Measurements from ENCODE around the gene TFDP2.
"Not testable (repeated sequence)": the region's sequence is repeated elsewhere in the genome, so short reads cannot be mapped to it uniquely, and the experiment has no call there.

Gene TFDP2

GRCh38 chr3:141913150-141913811, 236.1 kb downstream of the TFDP2 start:
- no peaks in the 10 kb centered on the region for H4K20me1 ChIP-seq (ENCODE audit: insufficient read depth, low read length, poor library complexity, severe bottlenecking)
- H3K36me3 ChIP-seq (ENCODE audit: insufficient read depth, low read length): peaks cover 74% of the 10 kb centered on the region; the same call in 1 of the 2 replicates
- no peak overlapping the region for H3K9ac ChIP-seq (ENCODE audit: low read depth, low read length, poor library complexity, severe bottlenecking)
- no peak overlapping the region for H3K4me3 ChIP-seq (ENCODE audit: low read length, poor library complexity, severe bottlenecking)
- TF ChIP-seq CTCF (conservative IDR thresholded peaks at IDR 0.05; ENCODE audit: low read length): peak; percentile 86
- TF ChIP-seq EZH2phosphoT487 (IDR thresholded peaks at IDR 0.05; ENCODE audit: borderline replicate concordance): no peak
- no peak overlapping the region for H2AFZ ChIP-seq (ENCODE audit: low read length)
- H3K4me1 ChIP-seq (ENCODE audit: insufficient read depth, low read length, poor library complexity, severe bottlenecking): no peaks in the 10 kb centered on the region
- no peaks in the 10 kb centered on the region for H3F3A ChIP-seq (ENCODE audit: low read depth)
- no peaks in the 10 kb centered on the region for H3K9me3 ChIP-seq (ENCODE audit: insufficient read depth, low read depth, low read length)
- H3K27me3 ChIP-seq (ENCODE audit: insufficient read depth, low read length, poor library complexity, severe bottlenecking): no peaks in the 10 kb centered on the region
- H3K4me2 ChIP-seq (ENCODE audit: low read depth, low read length, poor library complexity, severe bottlenecking): no peak overlapping the region
- H3K9me2 ChIP-seq (replicated peaks; ENCODE audit: low read depth, low read length): no peaks in the 10 kb centered on the region
- H3K79me2 ChIP-seq (ENCODE audit: insufficient read depth, low read length): no peaks in the 10 kb centered on the region

GRCh38 chr3:141909986-141910385, 239.4 kb downstream of the TFDP2 start:
- not testable (repeated sequence) for H3K4me2 ChIP-seq (ENCODE audit: low read depth, low read length, poor library complexity, severe bottlenecking); H4K20me1 ChIP-seq (ENCODE audit: insufficient read depth, low read length, poor library complexity, severe bottlenecking); H3K9me2 ChIP-seq (replicated peaks; ENCODE audit: low read depth, low read length); H3K4me1 ChIP-seq (ENCODE audit: insufficient read depth, low read length, poor library complexity, severe bottlenecking); H3K9me3 ChIP-seq (ENCODE audit: insufficient read depth, low read depth, low read length); H3K4me3 ChIP-seq (ENCODE audit: low read length, poor library complexity, severe bottlenecking); H3F3A ChIP-seq (ENCODE audit: low read depth); H3K27me3 ChIP-seq (ENCODE audit: insufficient read depth, low read length, poor library complexity, severe bottlenecking); H3K9ac ChIP-seq (ENCODE audit: low read depth, low read length, poor library complexity, severe bottlenecking); H3K79me2 ChIP-seq (ENCODE audit: insufficient read depth, low read length); H2AFZ ChIP-seq (ENCODE audit: low read length)
- H3K36me3 ChIP-seq (ENCODE audit: insufficient read depth, low read length): peaks cover 75% of the 10 kb centered on the region; the same call in 1 of the 2 replicates

- Histone ChIP-seq H3K4me3 (ENCODE audit: low read length, poor library complexity, severe bottlenecking) (no peak overlapping the region), H3K9me2 (replicated peaks; ENCODE audit: low read depth, low read length) (no peaks in the 10 kb centered on the region), H3K9ac (ENCODE audit: low read depth, low read length, poor library complexity, severe bottlenecking) (no peak overlapping the region), H3K36me3 (ENCODE audit: insufficient read depth, low read length) (peaks cover 72% of the 10 kb centered on the region; the same call in 1 of the 2 replicates), H4K20me1 (ENCODE audit: insufficient read depth, low read length, poor library complexity, severe bottlenecking) (no peaks in the 10 kb centered on the region), H3K4me1 (ENCODE audit: insufficient read depth, low read length, poor library complexity, severe bottlenecking) (no peaks in the 10 kb centered on the region), H3K79me2 (ENCODE audit: insufficient read depth, low read length) (no peaks in the 10 kb centered on the region), H3K27me3 (ENCODE audit: insufficient read depth, low read length, poor library complexity, severe bottlenecking) (no peaks in the 10 kb centered on the region), H2AFZ (ENCODE audit: low read length) (no peak overlapping the region), H3K4me2 (ENCODE audit: low read depth, low read length, poor library complexity, severe bottlenecking) (no peak overlapping the region), H3K9me3 (ENCODE audit: insufficient read depth, low read depth, low read length) (no peaks in the 10 kb centered on the region), H3F3A (ENCODE audit: low read depth) (no peaks in the 10 kb centered on the region)
- TF ChIP-seq CTCF (conservative IDR thresholded peaks at IDR 0.05; ENCODE audit: low read length): no peak
- TF ChIP-seq EZH2phosphoT487 (IDR thresholded peaks at IDR 0.05; ENCODE audit: borderline replicate concordance): no peak
Observed at GRCh38 chr3:141909408-141909807, 239.9 kb downstream of the TFDP2 start.

GRCh38 chr3:141905129-141905528, 244.2 kb downstream of the TFDP2 start:
- Histone ChIP-seq H3K9me2 (replicated peaks; ENCODE audit: low read depth, low read length) (no peaks in the 10 kb centered on the region), H3K4me2 (ENCODE audit: low read depth, low read length, poor library complexity, severe bottlenecking) (no peak overlapping the region), H3K36me3 (ENCODE audit: insufficient read depth, low read length) (peaks cover 53% of the 10 kb centered on the region; the same call in 1 of the 2 replicates), H3F3A (ENCODE audit: low read depth) (no peaks in the 10 kb centered on the region), H4K20me1 (ENCODE audit: insufficient read depth, low read length, poor library complexity, severe bottlenecking) (no peaks in the 10 kb centered on the region), H3K9me3 (ENCODE audit: insufficient read depth, low read depth, low read length) (peaks cover 4% of the 10 kb centered on the region; the same call in 1 of the 2 replicates), H3K9ac (ENCODE audit: low read depth, low read length, poor library complexity, severe bottlenecking) (no peak overlapping the region), H2AFZ (ENCODE audit: low read length) (no peak overlapping the region), H3K4me1 (ENCODE audit: insufficient read depth, low read length, poor library complexity, severe bottlenecking) (no peaks in the 10 kb centered on the region), H3K27me3 (ENCODE audit: insufficient read depth, low read length, poor library complexity, severe bottlenecking) (no peaks in the 10 kb centered on the region), H3K4me3 (ENCODE audit: low read length, poor library complexity, severe bottlenecking) (no peak overlapping the region), H3K79me2 (ENCODE audit: insufficient read depth, low read length) (peaks cover 4% of the 10 kb centered on the region; the same call in 1 of the 2 replicates)
- TF ChIP-seq CTCF (conservative IDR thresholded peaks at IDR 0.05; ENCODE audit: low read length) (no peak), EZH2phosphoT487 (IDR thresholded peaks at IDR 0.05; ENCODE audit: borderline replicate concordance) (no peak)

All from Loucy (cell line).